Mesenchymal stem cell (in vitro differentiated cells and primary cell): ENCODE data around the gene AKAP17A.

Experiments
- DNase-seq: peaks from one replicate; pipeline ENCODE4 v3.0.0-alpha.2; 2013
- H2AFZ ChIP-seq: one replicate; pipeline ENCODE4 v1.6.1; 2013; ENCODE audit warnings: low read depth, mild to moderate bottlenecking, control low read depth, inconsistent platforms, low read length, moderate library complexity
- H2AK5ac ChIP-seq: 2 replicates; pipeline ENCODE4 v1.6.1; 2013; ENCODE audit warnings: low read length, moderate library complexity, mild to moderate bottlenecking, inconsistent platforms; ENCODE audit not compliant: severe bottlenecking
- H2BK120ac ChIP-seq: one replicate; pipeline ENCODE4 v1.6.1; 2013; ENCODE audit warnings: low read depth, mild to moderate bottlenecking, inconsistent platforms, low read length, moderate library complexity
- H2BK12ac ChIP-seq, 2 experiments: one replicate each; pipeline ENCODE4 v1.6.1; 2013; ENCODE audit warnings: inconsistent platforms in 2 of 2, low read length in 2 of 2, mild to moderate bottlenecking in 2 of 2, moderate library complexity in 2 of 2, control low read depth in 1 of 2
- H2BK15ac ChIP-seq: one replicate; pipeline ENCODE4 v1.6.1; 2013; ENCODE audit warnings: mild to moderate bottlenecking, low read depth, inconsistent platforms; ENCODE audit not compliant: poor library complexity, severe bottlenecking
- H2BK5ac ChIP-seq: 2 replicates; pipeline ENCODE4 v1.6.1; 2013; ENCODE audit warnings: low read depth, mild to moderate bottlenecking, low read length, control low read depth, inconsistent platforms; ENCODE audit not compliant: poor library complexity, severe bottlenecking
- H3K14ac ChIP-seq, 2 experiments: one replicate each; pipeline ENCODE4 v1.6.1; 2013; ENCODE audit warnings: inconsistent platforms in 2 of 2, low read length in 2 of 2, control low read depth in 1 of 2, mild to moderate bottlenecking in 1 of 2, moderate library complexity in 1 of 2
- H3K18ac ChIP-seq, 2 experiments: one replicate each; pipeline ENCODE4 v1.6.1; 2013; ENCODE audit warnings: inconsistent platforms in 2 of 2, low read length in 2 of 2, control low read depth in 1 of 2, low read depth in 1 of 2, mild to moderate bottlenecking in 1 of 2
- H3K23ac ChIP-seq, 2 experiments: one replicate each; pipeline ENCODE4 v1.6.1; 2013; ENCODE audit warnings: inconsistent platforms in 2 of 2, low read length in 2 of 2, mild to moderate bottlenecking in 2 of 2, moderate library complexity in 2 of 2, control low read depth in 1 of 2
- H3K27ac ChIP-seq: 2 replicates; pipeline ENCODE4 v1.5.1; 2013; ENCODE audit warnings: mild to moderate bottlenecking, moderate library complexity, low read length, control low read depth, inconsistent platforms; ENCODE audit not compliant: poor library complexity, severe bottlenecking
- H3K27me3 ChIP-seq, 2 experiments: 2 replicates each; pipeline versions ENCODE4 v1.6.1 to v1.7.0; 2013; ENCODE audit warnings: low read length in 2 of 2, mild to moderate bottlenecking in 2 of 2, moderate library complexity in 2 of 2, control low read depth in 1 of 2, inconsistent platforms in 1 of 2; ENCODE audit not compliant: control insufficient read depth in 1 of 2, insufficient read depth in 1 of 2
- H3K36me3 ChIP-seq, 2 experiments: 2 replicates each; pipeline versions ENCODE4 v1.6.1 to v1.7.0; 2013; ENCODE audit warnings: low read length in 2 of 2, control low read depth in 1 of 2, inconsistent platforms in 1 of 2, low read depth in 1 of 2, mild to moderate bottlenecking in 1 of 2; ENCODE audit not compliant: insufficient read depth in 2 of 2, control insufficient read depth in 1 of 2
- H3K4ac ChIP-seq, 2 experiments: one replicate each; pipeline ENCODE4 v1.6.1; 2013; ENCODE audit warnings: inconsistent platforms in 2 of 2, low read length in 2 of 2, mild to moderate bottlenecking in 2 of 2, moderate library complexity in 2 of 2, control low read depth in 1 of 2, low read depth in 1 of 2
- H3K4me1 ChIP-seq: 2 replicates; pipeline ENCODE4 v1.6.1; 2013; ENCODE audit warnings: low read depth, low read length, control low read depth; ENCODE audit not compliant: control insufficient read depth, insufficient read depth
- H3K4me2 ChIP-seq: 2 replicates; pipeline ENCODE4 v1.6.1; 2013; ENCODE audit warnings: low read length, mild to moderate bottlenecking, inconsistent platforms; ENCODE audit not compliant: poor library complexity, severe bottlenecking
- H3K4me3 ChIP-seq, 2 experiments: 2 replicates each; pipeline versions ENCODE4 v1.5.1 to v1.7.0; 2013; ENCODE audit warnings: low read length in 2 of 2, mild to moderate bottlenecking in 2 of 2, control low read depth in 1 of 2, low read depth in 1 of 2; ENCODE audit not compliant: insufficient read depth in 1 of 2
- H3K79me1 ChIP-seq: replicated peaks from 2 replicates; pipeline ENCODE4 v1.6.1; 2013; ENCODE audit warnings: mild to moderate bottlenecking, control low read depth, low read length, inconsistent platforms; ENCODE audit not compliant: poor library complexity, severe bottlenecking
- H3K9ac ChIP-seq: 2 replicates; pipeline ENCODE4 v1.7.0; 2013; ENCODE audit warnings: mild to moderate bottlenecking, low read length, moderate library complexity
- H3K9me3 ChIP-seq: 2 replicates; pipeline ENCODE4 v1.7.0; 2013; ENCODE audit warnings: mild to moderate bottlenecking, low read length; ENCODE audit not compliant: control insufficient read depth
- H4K8ac ChIP-seq: one replicate; pipeline ENCODE4 v1.6.1; 2013; ENCODE audit warnings: inconsistent platforms, mild to moderate bottlenecking, low read length, moderate library complexity
- H4K91ac ChIP-seq: one replicate; pipeline ENCODE4 v1.6.1; 2013; ENCODE audit warnings: mild to moderate bottlenecking, low read length, inconsistent platforms
- WGBS: methylation state at CpG from one replicate; pipeline ENCODE4 v1.1.7; 2013; ENCODE audit warnings: mixed read lengths; 5-methylcytosine and 5-hydroxymethylcytosine counted together

The AKAP17A gene

GRCh38 chrX:1546691-1547251 lies 44.6 kb upstream of the AKAP17A start:
- no peak overlapping the region for H3K9ac ChIP-seq
- no peak overlapping the region for H2AK5ac ChIP-seq
- peaks cover 4% of the 10 kb centered on the region for H3K9me3 ChIP-seq
- H3K27me3 ChIP-seq: no peaks in the 10 kb centered on the region
- H3K79me1 ChIP-seq: no peaks in the 10 kb centered on the region
- no peak overlapping the region for H2BK5ac ChIP-seq
- H4K8ac ChIP-seq: no peak overlapping the region
- no peak overlapping the region for H2AFZ ChIP-seq
- H2BK120ac ChIP-seq: no peak overlapping the region
- no peaks in the 10 kb centered on the region for H3K4me1 ChIP-seq
- H3K18ac ChIP-seq: no peak overlapping the region
- no peak overlapping the region for H2BK15ac ChIP-seq
- no peak overlapping the region for H2BK12ac ChIP-seq
- no peak overlapping the region for H3K27ac ChIP-seq
- no peak overlapping the region for H3K14ac ChIP-seq
- DNase-seq: no peak
- no peak overlapping the region for H4K91ac ChIP-seq
- no peaks in the 10 kb centered on the region for H3K36me3 ChIP-seq
- no peak overlapping the region for H3K23ac ChIP-seq
- H3K4me3 ChIP-seq: no peak overlapping the region
- H3K4ac ChIP-seq: no peak overlapping the region
- H3K4me2 ChIP-seq: no peak overlapping the region
- WGBS: 67% methylated on average over 18 of the region's 18 CpGs

DNA sequence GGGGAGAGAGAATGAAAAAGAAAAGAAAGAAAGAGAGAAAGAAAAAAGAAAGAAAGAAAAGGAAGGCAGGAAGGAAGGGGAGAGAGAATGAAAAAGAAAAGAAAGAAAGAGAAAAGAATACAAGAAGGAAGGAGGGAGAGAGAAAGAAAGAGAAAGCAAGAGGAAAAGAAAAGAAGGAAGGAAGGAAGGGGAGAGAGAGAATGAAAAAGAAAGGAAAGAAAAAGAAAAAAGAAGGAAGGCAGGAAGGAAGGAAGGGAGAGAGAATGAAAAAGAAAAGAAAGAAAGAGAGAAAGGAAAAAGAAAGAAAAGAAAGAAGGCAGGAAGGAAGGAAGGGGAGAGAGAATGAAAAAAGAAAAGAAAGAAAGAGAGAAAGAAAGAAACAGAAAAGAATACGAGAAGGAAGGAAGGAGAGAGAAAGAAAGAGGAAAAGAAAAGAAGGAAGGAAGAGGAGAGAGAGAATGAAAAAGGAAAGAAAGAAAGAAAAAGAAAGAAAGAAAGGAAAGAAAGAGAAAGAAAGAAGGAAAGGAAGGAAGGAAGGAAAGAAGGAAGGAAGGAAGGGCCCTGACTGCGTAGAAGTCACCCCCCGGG lies 39.4 kb upstream of the AKAP17A start:
- H2BK12ac ChIP-seq: no peak overlapping the region
- H3K4me2 ChIP-seq: no peak overlapping the region
- no peak for DNase-seq
- H3K9ac ChIP-seq: no peak overlapping the region
- H3K4ac ChIP-seq: no peak overlapping the region
- H2AK5ac ChIP-seq: no peak overlapping the region
- H3K14ac ChIP-seq: no peak overlapping the region
- no peak overlapping the region for H3K18ac ChIP-seq
- no peak overlapping the region for H4K8ac ChIP-seq
- no peak overlapping the region for H2AFZ ChIP-seq
- H3K9me3 ChIP-seq: peaks cover 12% of the 10 kb centered on the region
- no peak overlapping the region for H3K27ac ChIP-seq
- H2BK15ac ChIP-seq: no peak overlapping the region
- H3K36me3 ChIP-seq: no peaks in the 10 kb centered on the region
- H3K23ac ChIP-seq: no peak overlapping the region
- 72% methylated on average over 3 of the region's 3 CpGs for WGBS
- no peak overlapping the region for H2BK5ac ChIP-seq
- no peak overlapping the region for H2BK120ac ChIP-seq
- H3K4me3 ChIP-seq: no peak overlapping the region
- H3K4me1 ChIP-seq: no peaks in the 10 kb centered on the region
- no peak overlapping the region for H4K91ac ChIP-seq
- no peaks in the 10 kb centered on the region for H3K79me1 ChIP-seq
- H3K27me3 ChIP-seq: no peaks in the 10 kb centered on the region

DNA sequence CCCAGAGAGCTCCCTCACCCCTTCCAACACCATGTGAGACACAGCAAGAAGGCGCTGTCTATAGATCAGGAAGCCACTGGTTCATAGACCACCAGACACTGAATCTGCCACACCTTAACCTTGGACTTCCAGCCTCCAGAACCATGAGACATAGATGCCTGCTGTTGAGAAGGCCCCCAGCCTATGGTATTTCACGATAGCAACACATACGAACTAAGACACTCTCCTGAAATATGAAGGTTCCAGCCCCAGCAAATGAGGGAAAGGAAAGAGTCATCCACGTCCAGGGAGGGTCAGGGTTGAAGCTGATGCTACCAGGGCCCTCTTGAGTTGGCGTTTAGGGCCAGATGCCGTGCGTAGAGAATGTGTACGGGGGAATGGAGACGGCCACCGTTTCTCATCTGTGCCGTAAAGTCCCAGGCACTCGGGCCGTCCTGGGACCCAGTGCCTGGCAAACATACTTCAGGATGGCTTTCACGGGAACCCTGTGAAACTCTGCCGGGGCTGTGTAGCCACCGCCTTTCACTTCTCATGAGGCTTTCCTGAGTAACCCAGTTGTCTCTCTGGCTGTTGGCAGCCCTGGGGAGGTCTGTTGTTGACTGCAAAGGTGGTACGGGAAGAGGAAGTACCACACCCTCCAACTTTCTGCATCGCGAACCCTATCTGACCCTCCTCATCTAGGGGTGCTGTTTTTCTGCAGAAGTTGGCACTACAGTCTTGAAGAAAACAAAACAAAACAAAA lies 36.8 kb upstream of the AKAP17A start:
- H2BK120ac ChIP-seq: no peak overlapping the region
- no peak overlapping the region for H3K23ac ChIP-seq
- no peak for DNase-seq
- H2AK5ac ChIP-seq: no peak overlapping the region
- H3K36me3 ChIP-seq: no peaks in the 10 kb centered on the region
- peaks cover 12% of the 10 kb centered on the region for H3K9me3 ChIP-seq
- no peak overlapping the region for H3K27ac ChIP-seq
- no peak overlapping the region for H3K4me2 ChIP-seq
- no peaks in the 10 kb centered on the region for H3K79me1 ChIP-seq
- H2BK12ac ChIP-seq: no peak overlapping the region
- H4K91ac ChIP-seq: no peak overlapping the region
- no peak overlapping the region for H3K9ac ChIP-seq
- H2BK5ac ChIP-seq: no peak overlapping the region
- H3K18ac ChIP-seq: no peak overlapping the region
- H2BK15ac ChIP-seq: no peak overlapping the region
- H3K14ac ChIP-seq: no peak overlapping the region
- WGBS: 90% methylated on average over 19 of the region's 19 CpGs
- no peak overlapping the region for H4K8ac ChIP-seq
- H3K4me3 ChIP-seq: no peak overlapping the region
- H3K27me3 ChIP-seq: no peaks in the 10 kb centered on the region
- H3K4ac ChIP-seq: no peak overlapping the region
- H3K4me1 ChIP-seq: no peaks in the 10 kb centered on the region
- H2AFZ ChIP-seq: no peak overlapping the region

DNA sequence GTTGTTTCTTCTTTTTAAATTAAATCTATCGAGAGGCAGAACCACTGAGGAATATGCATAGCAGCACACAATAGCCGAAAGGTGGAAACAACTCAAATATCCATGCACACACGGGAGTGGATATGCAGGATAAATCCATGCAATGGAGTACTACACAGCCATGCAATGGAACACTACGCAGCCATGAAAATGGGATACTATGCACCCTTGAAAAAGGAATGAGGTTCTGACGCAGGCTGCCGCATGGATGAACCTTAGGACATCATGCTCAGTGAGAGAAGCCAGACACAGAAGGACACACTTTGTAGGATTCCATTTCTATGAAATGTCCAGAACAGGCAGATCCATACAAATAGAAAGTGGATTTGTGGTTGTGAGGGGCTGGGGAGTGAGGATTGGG lies 36.0 kb upstream of the AKAP17A start:
- peaks cover 2% of the 10 kb centered on the region for H3K4me1 ChIP-seq
- no peak overlapping the region for H2AK5ac ChIP-seq
- no peak overlapping the region for H3K27ac ChIP-seq
- no peak overlapping the region for H2BK12ac ChIP-seq
- H3K27me3 ChIP-seq: no peaks in the 10 kb centered on the region
- no peak overlapping the region for H3K18ac ChIP-seq
- H3K14ac ChIP-seq: no peak overlapping the region
- H2BK15ac ChIP-seq: no peak overlapping the region
- H3K9me3 ChIP-seq: peaks cover 12% of the 10 kb centered on the region
- no peaks in the 10 kb centered on the region for H3K36me3 ChIP-seq
- no peak overlapping the region for H3K23ac ChIP-seq
- no peak overlapping the region for H2BK120ac ChIP-seq
- H3K79me1 ChIP-seq: no peaks in the 10 kb centered on the region
- no peak for DNase-seq
- H4K8ac ChIP-seq: no peak overlapping the region
- H2BK5ac ChIP-seq: no peak overlapping the region
- no peak overlapping the region for H3K4me3 ChIP-seq
- H2AFZ ChIP-seq: no peak overlapping the region
- H3K9ac ChIP-seq: no peak overlapping the region
- H3K4ac ChIP-seq: no peak overlapping the region
- H3K4me2 ChIP-seq: no peak overlapping the region
- no peak overlapping the region for H4K91ac ChIP-seq
- 92% methylated on average over 6 of the region's 6 CpGs for WGBS
